Ishikawa (cell line): ENCODE results near the gene GRID1.

Experiments used
- CEBPB ChIP-seq: IDR thresholded peaks from 2 replicates; pipeline ENCODE4 v1.6.1; 2012
- CREB1 ChIP-seq: IDR thresholded peaks from 2 replicates; pipeline ENCODE4 v1.6.1; 2012; ENCODE audit warnings: low read depth
- EGR1 ChIP-seq: IDR thresholded peaks from 2 replicates; pipeline ENCODE4 v1.6.1; 2012
- EP300 ChIP-seq: IDR thresholded peaks from 2 replicates; pipeline ENCODE4 v1.6.1; 2012; ENCODE audit warnings: borderline replicate concordance
- FOXM1 ChIP-seq: IDR thresholded peaks from 2 replicates; pipeline ENCODE4 v1.6.1; 2012; ENCODE audit warnings: low read depth, borderline replicate concordance
- NFIC ChIP-seq: IDR thresholded peaks from 2 replicates; pipeline ENCODE4 v1.6.1; 2012
- RAD21 ChIP-seq: IDR thresholded peaks from 2 replicates; pipeline ENCODE4 v1.6.1; 2012; ENCODE audit warnings: low read depth
- REST ChIP-seq: IDR thresholded peaks from 2 replicates; pipeline ENCODE4 v1.6.1; 2012; ENCODE audit warnings: low read depth, mild to moderate bottlenecking
- TAF1 ChIP-seq: IDR thresholded peaks from 2 replicates; pipeline ENCODE4 v1.6.1; 2012; ENCODE audit warnings: low read depth, mild to moderate bottlenecking
- TCF12 ChIP-seq: IDR thresholded peaks from 2 replicates; pipeline ENCODE4 v1.6.1; 2012; ENCODE audit warnings: low read depth
- TEAD4 ChIP-seq: IDR thresholded peaks from 2 replicates; pipeline ENCODE4 v1.6.1; 2012
- USF1 ChIP-seq: IDR thresholded peaks from 2 replicates; pipeline ENCODE4 v1.6.1; 2012
- YY1 ChIP-seq: IDR thresholded peaks from 2 replicates; pipeline ENCODE4 v1.6.1; 2012; ENCODE audit warnings: low read depth
- ZBTB7A ChIP-seq: IDR thresholded peaks from 2 replicates; pipeline ENCODE4 v1.6.1; 2012; ENCODE audit warnings: low read depth
- TF ChIP-seq, protein P1 (sequence below): IDR thresholded peaks from 2 replicates; pipeline ENCODE4 v1.6.1; 2012

The GRID1 gene

DNA sequence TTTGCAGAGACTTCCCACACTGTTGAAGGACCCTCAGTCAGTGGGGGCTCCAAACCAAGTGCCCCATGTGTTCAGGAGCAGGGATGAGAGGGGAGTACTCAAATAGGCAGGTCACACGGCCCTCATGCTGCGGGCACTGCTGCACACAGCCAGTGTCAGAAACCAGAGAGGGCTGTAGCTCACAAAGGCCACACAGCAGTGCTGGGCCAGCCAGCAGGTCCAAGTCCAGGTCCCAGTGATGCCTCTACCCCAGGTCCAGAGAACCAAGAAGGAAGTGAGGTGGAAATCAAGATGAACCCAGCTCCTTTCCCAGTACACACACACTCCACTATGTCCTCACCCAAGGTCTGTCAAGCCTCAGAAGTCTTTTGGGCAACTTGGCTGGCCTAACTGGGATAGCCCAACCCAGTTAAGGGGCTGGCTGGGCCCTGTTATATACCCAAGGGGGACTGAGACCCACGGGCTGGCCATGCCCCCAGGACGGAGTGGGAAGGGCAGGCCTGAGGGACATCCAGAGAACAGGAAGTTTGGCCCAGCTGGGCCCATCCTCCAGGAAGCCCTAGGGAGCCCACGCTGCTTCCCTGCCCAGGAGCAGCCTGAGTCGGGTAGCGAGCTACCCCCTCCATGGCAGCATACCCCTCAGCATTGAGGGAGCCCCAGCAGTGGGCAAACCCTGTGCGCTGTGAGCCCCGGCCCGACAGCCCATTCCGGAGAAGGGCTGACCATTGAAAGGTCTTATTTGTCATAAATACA, 24.3 kb downstream of the GRID1 start:
- TF ChIP-seq REST: no peak
- TF ChIP-seq TEAD4: no peak
- TF ChIP-seq CREB1: no peak
- TF ChIP-seq FOXM1: no peak
- TF ChIP-seq, protein P1, sequence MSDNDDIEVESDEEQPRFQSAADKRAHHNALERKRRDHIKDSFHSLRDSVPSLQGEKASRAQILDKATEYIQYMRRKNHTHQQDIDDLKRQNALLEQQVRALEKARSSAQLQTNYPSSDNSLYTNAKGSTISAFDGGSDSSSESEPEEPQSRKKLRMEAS: no peak
- no peak for TF ChIP-seq NFIC
- no peak for TF ChIP-seq YY1

DNA sequence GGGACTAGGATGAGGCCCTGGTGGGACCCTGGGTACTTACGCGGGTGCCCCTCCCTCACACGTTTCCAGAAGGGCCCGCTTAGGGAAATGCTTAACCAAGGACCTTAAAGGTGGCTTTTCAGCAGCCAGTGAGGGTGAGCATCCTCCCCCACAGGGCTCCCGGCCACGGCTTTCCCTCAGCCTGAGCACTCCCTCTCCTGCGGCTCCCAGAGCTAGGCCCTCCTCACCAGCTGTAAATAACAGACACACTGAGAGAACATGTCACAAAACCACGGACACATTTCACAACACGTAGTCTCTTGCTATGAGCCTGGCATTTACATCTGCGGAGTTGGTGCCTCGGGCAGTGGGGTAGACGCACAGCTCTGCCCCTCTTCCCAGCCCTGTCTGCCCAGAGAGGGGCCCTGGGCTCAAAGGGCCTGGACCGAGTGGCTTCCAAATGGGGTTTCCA, 25.2 kb downstream of the GRID1 start:
- TF ChIP-seq CEBPB (no peak), EP300 (no peak), FOXM1 (no peak), TCF12 (no peak), NFIC (no peak), REST (no peak), TAF1 (no peak)
- TF ChIP-seq, protein P1: no peak

GRCh38 chr10:86340991-86341260, 25.7 kb downstream of the GRID1 start:
- TF ChIP-seq TAF1: no peak
- no peak for TF ChIP-seq TCF12
- no peak for TF ChIP-seq NFIC
- TF ChIP-seq EP300: no peak

DNA sequence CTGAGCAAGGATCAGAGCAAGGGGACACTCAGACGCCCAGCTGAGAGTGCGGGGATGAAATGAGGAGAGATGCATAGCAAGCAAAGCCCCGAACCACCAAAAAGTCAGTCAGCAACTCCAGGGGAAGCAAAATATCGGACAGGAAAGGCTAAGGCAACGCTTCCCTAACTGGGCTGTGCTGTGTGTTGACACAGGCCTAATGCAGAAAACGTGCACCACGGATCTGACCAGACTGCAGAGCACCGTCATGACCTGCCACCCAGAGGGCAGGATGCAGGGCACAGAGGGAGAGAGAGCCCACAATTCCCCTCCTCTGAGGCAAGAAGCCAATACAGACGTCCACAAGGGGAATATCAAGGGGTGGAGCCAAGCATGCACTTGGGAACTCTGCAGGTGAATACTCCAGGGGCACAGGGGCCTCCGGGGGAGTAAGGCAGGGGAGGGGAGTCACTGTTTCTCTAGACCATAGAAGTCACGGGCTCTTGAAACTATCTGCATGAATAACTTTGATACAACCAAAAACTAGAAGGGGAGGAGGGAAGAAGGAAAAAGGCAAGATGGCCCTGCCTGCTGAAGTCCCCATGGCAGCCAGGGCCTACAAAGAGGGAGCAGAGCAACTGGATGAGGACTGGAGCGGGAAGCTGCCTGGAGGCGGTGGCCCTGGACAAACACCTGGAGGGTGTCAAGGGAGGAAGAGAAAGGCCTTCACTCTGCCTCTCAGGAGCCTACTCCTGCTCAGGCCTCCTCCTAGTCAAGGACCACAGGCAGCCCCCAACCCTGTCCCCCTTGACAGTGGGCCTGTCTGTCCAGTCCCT, 26.2 kb downstream of the GRID1 start:
- TF ChIP-seq RAD21 (no peak), TCF12 (no peak), CREB1 (no peak), FOXM1 (no peak), TEAD4 (no peak), USF1 (no peak), YY1 (no peak)

GRCh38 chr10:86339226-86339865, 27.2 kb downstream of the GRID1 start:
- TF ChIP-seq ZBTB7A: no peak
- TF ChIP-seq CEBPB: no peak
- TF ChIP-seq RAD21: no peak
- TF ChIP-seq TCF12: no peak
- TF ChIP-seq TEAD4: no peak
- no peak for TF ChIP-seq EP300
- no peak for TF ChIP-seq EGR1
- no peak for TF ChIP-seq FOXM1
- no peak for TF ChIP-seq TAF1
- TF ChIP-seq NFIC: no peak
- TF ChIP-seq YY1: no peak
- TF ChIP-seq CREB1: no peak
- TF ChIP-seq, protein P1: no peak
- no peak for TF ChIP-seq USF1
- TF ChIP-seq REST: no peak
